Neutrophil (primary cell): ENCODE results near the gene SRF.

Source experiments
- H3K27ac ChIP-seq: fragments of 200-600 bp; sonication (generic); 2 replicates; pipeline ENCODE4 v1.5.1; 2016; ENCODE audit warnings: mild to moderate bottlenecking, moderate library complexity
- H3K27me3 ChIP-seq: fragments of 200-600 bp; sonication (generic); 2 replicates; pipeline ENCODE4 v1.6.0; 2016; ENCODE audit warnings: mild to moderate bottlenecking
- H3K36me3 ChIP-seq: fragments of 200-600 bp; sonication (generic); 2 replicates; pipeline ENCODE4 v1.5.1; 2017
- H3K4me1 ChIP-seq, 2 experiments: fragments of 200-600 bp in 1 of 2; sonication (generic) in 1 of 2; 1 replicate in 1 of 2; 2 replicates in 1 of 2; pipeline versions ENCODE4 v1.5.1 to v1.6.1; 2013 to 2016; ENCODE audit warnings: low read depth in 1 of 2, low read length in 1 of 2, mild to moderate bottlenecking in 1 of 2, moderate library complexity in 1 of 2; ENCODE audit not compliant: control insufficient read depth in 1 of 2, insufficient read depth in 1 of 2
- H3K4me3 ChIP-seq, 2 experiments: fragments of 200-600 bp in 1 of 2; sonication (generic) in 1 of 2; 1 replicate in 1 of 2; 2 replicates in 1 of 2; pipeline ENCODE4 v1.5.1; 2013 to 2016; ENCODE audit warnings: low read depth in 1 of 2, low read length in 1 of 2, mild to moderate bottlenecking in 1 of 2, moderate library complexity in 1 of 2
- H3K9me3 ChIP-seq: fragments of 200-600 bp; sonication (generic); 2 replicates; pipeline ENCODE4 v1.5.1; 2016
- TF ChIP-seq, protein P1 (sequence below): fragments of 200-600 bp; sonication (generic); IDR thresholded peaks from 2 replicates; pipeline ENCODE4 v1.5.1; 2016; ENCODE audit warnings: antibody characterized with exemption

Gene SRF

DNA sequence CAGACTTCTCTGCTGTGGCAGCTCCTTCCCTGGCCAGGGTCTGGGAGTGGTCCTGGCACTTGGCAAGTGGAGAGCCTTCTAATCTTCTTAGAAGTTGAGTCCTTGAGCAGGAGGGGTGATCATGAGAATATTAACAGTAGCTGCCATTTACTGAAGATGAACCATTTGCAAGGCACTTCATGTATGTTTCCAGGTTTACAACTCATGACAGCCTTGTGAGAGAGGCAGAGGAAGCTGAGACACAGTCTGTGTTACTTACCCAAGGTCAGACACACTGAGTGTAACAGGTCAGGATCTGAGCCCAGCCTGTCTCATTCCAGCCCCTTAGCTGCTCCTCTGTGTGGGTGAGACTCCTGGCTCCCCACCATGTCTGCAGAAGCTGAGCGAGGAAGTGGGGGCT, 45.5 kb upstream of the SRF start:
- Histone ChIP-seq H3K36me3 (no peaks in the 10 kb centered on the region), H3K27ac (no peak overlapping the region), H3K4me3 (no peak overlapping the region), H3K27me3 (no peaks in the 10 kb centered on the region), H3K4me1 (no peaks in the 10 kb centered on the region), H3K9me3 (no peaks in the 10 kb centered on the region)
- TF ChIP-seq, protein P1, sequence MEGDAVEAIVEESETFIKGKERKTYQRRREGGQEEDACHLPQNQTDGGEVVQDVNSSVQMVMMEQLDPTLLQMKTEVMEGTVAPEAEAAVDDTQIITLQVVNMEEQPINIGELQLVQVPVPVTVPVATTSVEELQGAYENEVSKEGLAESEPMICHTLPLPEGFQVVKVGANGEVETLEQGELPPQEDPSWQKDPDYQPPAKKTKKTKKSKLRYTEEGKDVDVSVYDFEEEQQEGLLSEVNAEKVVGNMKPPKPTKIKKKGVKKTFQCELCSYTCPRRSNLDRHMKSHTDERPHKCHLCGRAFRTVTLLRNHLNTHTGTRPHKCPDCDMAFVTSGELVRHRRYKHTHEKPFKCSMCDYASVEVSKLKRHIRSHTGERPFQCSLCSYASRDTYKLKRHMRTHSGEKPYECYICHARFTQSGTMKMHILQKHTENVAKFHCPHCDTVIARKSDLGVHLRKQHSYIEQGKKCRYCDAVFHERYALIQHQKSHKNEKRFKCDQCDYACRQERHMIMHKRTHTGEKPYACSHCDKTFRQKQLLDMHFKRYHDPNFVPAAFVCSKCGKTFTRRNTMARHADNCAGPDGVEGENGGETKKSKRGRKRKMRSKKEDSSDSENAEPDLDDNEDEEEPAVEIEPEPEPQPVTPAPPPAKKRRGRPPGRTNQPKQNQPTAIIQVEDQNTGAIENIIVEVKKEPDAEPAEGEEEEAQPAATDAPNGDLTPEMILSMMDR: no peak

DNA sequence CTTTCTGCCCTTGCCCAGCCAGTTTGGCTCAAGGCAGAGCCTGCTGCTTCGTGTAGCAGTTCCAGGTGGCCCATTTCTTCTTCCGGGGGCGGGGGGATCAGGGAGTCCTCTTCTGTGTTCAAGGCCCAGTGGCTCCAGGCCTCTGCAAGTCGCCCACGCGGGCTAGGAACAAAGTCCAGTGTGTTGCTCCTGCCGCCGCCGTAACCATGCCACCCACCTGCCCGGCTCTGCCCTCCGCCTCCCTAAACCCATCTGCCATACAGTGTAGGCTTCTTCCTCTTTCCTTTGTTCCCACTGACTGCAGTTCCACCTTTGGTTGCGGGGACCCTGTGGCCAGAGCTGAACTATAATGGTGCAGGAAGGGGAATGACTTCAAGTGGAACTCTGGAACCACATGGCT, 43.9 kb upstream of the SRF start:
- Histone ChIP-seq H3K36me3 (no peaks in the 10 kb centered on the region), H3K27ac (no peak overlapping the region), H3K27me3 (no peaks in the 10 kb centered on the region), H3K9me3 (no peaks in the 10 kb centered on the region), H3K4me1 (no peaks in the 10 kb centered on the region), H3K4me3 (no peak overlapping the region)
- TF ChIP-seq, protein P1: no peak

DNA sequence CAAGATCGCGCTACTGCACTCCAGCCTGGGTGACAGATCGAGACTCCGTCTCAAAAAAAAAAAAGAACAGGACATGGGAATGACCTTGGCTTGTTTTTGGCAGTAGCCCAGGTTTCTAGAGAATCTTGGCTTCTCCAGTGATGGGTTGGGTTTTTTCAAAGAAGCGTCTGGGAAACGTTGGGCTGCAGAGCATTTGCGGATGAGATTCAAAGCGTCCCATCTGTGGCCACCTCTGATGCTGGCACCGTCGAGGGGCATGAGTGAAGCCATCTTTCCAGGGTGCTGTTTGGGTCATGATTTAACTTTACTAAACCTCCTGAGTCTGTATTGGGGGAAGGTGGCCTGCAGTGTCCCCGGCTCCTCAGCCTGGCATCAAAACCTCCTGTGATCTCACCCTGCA, 43.2 kb upstream of the SRF start:
- TF ChIP-seq, protein P1: no peak
- no peaks in the 10 kb centered on the region for H3K27me3 ChIP-seq
- no peak overlapping the region for H3K4me3 ChIP-seq
- H3K36me3 ChIP-seq: no peaks in the 10 kb centered on the region
- no peaks in the 10 kb centered on the region for H3K4me1 ChIP-seq
- H3K27ac ChIP-seq: no peak overlapping the region
- H3K9me3 ChIP-seq: no peaks in the 10 kb centered on the region

DNA sequence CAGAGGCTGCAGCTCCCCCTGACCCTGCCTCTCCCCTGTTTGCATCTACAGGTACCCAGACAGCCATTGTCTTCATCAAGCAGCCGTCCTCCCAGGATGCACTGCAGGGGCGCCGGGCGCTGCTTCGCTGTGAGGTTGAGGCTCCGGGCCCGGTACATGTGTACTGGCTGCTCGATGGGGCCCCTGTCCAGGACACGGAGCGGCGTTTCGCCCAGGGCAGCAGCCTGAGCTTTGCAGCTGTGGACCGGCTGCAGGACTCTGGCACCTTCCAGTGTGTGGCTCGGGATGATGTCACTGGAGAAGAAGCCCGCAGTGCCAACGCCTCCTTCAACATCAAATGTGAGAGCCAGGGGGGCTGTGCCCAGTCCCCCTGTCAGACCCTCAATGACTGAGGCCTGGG, 42.1 kb upstream of the SRF start:
- TF ChIP-seq, protein P1: no peak
- Histone ChIP-seq H3K4me3 (no peak overlapping the region), H3K36me3 (no peaks in the 10 kb centered on the region)

DNA sequence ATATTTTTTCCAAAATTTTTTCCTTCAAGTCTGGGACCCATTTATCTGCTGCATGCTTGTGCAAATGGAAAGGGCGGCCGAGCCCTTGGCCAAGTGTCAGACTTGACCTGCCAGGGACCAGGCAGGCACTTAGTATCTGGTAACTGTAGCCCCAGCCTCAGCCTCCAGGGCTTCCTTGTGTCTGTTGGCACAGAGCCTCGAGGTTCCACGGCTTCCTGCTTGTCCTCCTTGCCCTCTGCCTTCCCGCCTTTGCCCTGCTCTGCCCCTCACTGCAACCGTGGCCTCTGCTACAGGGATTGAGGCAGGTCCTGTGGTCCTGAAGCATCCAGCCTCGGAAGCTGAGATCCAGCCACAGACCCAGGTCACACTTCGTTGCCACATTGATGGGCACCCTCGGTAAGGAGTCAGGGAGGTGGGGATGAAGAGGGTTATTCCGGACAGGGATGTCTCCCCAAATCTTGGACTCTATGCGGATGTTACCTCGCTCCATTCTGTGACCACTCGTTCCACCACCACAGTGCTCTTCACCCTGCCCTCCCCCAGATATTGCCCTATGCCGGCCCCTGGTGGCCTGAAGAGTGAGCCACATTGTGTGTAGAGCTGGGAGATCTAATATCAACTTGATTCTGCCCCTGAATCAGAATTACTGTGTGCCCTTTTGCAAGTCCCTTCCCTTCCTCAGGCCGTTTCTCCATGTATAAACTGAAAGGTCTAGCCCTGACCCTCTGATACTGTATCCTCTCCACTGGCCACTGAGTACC, 41.5 kb upstream of the SRF start:
- Histone ChIP-seq H3K4me1 (no peaks in the 10 kb centered on the region), H3K9me3 (no peaks in the 10 kb centered on the region), H3K36me3 (no peaks in the 10 kb centered on the region), H3K27ac (no peak overlapping the region), H3K4me3 (no peak overlapping the region), H3K27me3 (no peaks in the 10 kb centered on the region)
- TF ChIP-seq, protein P1: no peak

More for the DNA sequence above, 42.1 kb upstream of the SRF start:
- Histone ChIP-seq H3K27me3 (no peaks in the 10 kb centered on the region), H3K27ac (no peak overlapping the region), H3K9me3 (no peaks in the 10 kb centered on the region), H3K4me1 (no peaks in the 10 kb centered on the region)
